ENCODE data around the gene SNCAIP. TPM values are rescaled to one million over a fixed set of nuclear protein-coding genes. Genes with fewer than 3 reads are reported as not detected.

The SNCAIP gene
- total RNA-seq, 4 donors from 2014 or later, result 2.4 to 6.5 (median 4.0) TPM

- Histone ChIP-seq H3K36me3 (no peaks in the 10 kb centered on the region), H3K27ac (no peak overlapping the region), H3K27me3 (no peaks in the 10 kb centered on the region), H3K4me3 (no peak overlapping the region), H3K9me3 (no peaks in the 10 kb centered on the region), H3K4me1 (no peaks in the 10 kb centered on the region)
- 91% methylated on average over 6 of the region's 6 CpGs for WGBS
- TF ChIP-seq POLR2AphosphoS5 (IDR thresholded peaks at IDR 0.05), result no peak
- TF ChIP-seq POLR2A (IDR thresholded peaks at IDR 0.05), result no peak
- TF ChIP-seq, protein P1, sequence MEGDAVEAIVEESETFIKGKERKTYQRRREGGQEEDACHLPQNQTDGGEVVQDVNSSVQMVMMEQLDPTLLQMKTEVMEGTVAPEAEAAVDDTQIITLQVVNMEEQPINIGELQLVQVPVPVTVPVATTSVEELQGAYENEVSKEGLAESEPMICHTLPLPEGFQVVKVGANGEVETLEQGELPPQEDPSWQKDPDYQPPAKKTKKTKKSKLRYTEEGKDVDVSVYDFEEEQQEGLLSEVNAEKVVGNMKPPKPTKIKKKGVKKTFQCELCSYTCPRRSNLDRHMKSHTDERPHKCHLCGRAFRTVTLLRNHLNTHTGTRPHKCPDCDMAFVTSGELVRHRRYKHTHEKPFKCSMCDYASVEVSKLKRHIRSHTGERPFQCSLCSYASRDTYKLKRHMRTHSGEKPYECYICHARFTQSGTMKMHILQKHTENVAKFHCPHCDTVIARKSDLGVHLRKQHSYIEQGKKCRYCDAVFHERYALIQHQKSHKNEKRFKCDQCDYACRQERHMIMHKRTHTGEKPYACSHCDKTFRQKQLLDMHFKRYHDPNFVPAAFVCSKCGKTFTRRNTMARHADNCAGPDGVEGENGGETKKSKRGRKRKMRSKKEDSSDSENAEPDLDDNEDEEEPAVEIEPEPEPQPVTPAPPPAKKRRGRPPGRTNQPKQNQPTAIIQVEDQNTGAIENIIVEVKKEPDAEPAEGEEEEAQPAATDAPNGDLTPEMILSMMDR (IDR thresholded peaks at IDR 0.05), result no peak
- no peak for TF ChIP-seq EP300 (IDR thresholded peaks at IDR 0.05)
- DNase-seq (ENCODE audit: low spot score in 2 of 2), result no peak
Measured at GRCh38 chr5:122457178-122457826, 145.3 kb downstream of the SNCAIP start.

- Histone ChIP-seq H3K27ac (no peak overlapping the region), H3K9me3 (no peaks in the 10 kb centered on the region), H3K4me1 (no peaks in the 10 kb centered on the region), H3K27me3 (no peaks in the 10 kb centered on the region), H3K4me3 (no peak overlapping the region), H3K36me3 (no peaks in the 10 kb centered on the region)
- no peak for DNase-seq (ENCODE audit: low spot score in 2 of 2)
- TF ChIP-seq, protein P1 (IDR thresholded peaks at IDR 0.05), result peak in 1 of 2 donors; percentile 30
- TF ChIP-seq POLR2A (IDR thresholded peaks at IDR 0.05), result no peak
- WGBS, result 87% methylated on average over 8 of the region's 8 CpGs
Measured at GRCh38 chr5:122458278-122458872, 146.3 kb downstream of the SNCAIP start.

- no peak overlapping the region for H3K4me3 ChIP-seq
- H3K27ac ChIP-seq, result no peak overlapping the region
- H3K4me1 ChIP-seq, result no peaks in the 10 kb centered on the region
- no peak for DNase-seq (ENCODE audit: low spot score in 2 of 2)
- no peaks in the 10 kb centered on the region for H3K27me3 ChIP-seq
- no peaks in the 10 kb centered on the region for H3K9me3 ChIP-seq
- TF ChIP-seq POLR2A (IDR thresholded peaks at IDR 0.05) (no peak), POLR2AphosphoS5 (IDR thresholded peaks at IDR 0.05) (no peak), EP300 (IDR thresholded peaks at IDR 0.05) (no peak)
- TF ChIP-seq, protein P1 (IDR thresholded peaks at IDR 0.05), result no peak
- H3K36me3 ChIP-seq, result no peaks in the 10 kb centered on the region
Measured at GRCh38 chr5:122462486-122462885, 150.4 kb downstream of the SNCAIP start.

GRCh38 chr5:122463221-122463620 is 151.2 kb downstream of the SNCAIP start:
- no peaks in the 10 kb centered on the region for H3K27me3 ChIP-seq
- H3K36me3 ChIP-seq, result no peaks in the 10 kb centered on the region
- TF ChIP-seq, protein P1 (IDR thresholded peaks at IDR 0.05), result no peak
- no peak for TF ChIP-seq POLR2A (IDR thresholded peaks at IDR 0.05)
- no peak for TF ChIP-seq POLR2AphosphoS5 (IDR thresholded peaks at IDR 0.05)
- no peak for TF ChIP-seq EP300 (IDR thresholded peaks at IDR 0.05)
- 80% methylated on average over 1 of the region's 1 CpG for WGBS
- no peak for DNase-seq (ENCODE audit: low spot score in 2 of 2)
- H3K27ac ChIP-seq, result no peak overlapping the region
- no peaks in the 10 kb centered on the region for H3K9me3 ChIP-seq
- no peak overlapping the region for H3K4me3 ChIP-seq
- no peaks in the 10 kb centered on the region for H3K4me1 ChIP-seq

GRCh38 chr5:122464191-122464590 is 152.2 kb downstream of the SNCAIP start:
- no peaks in the 10 kb centered on the region for H3K27me3 ChIP-seq
- 83% methylated on average over 2 of the region's 2 CpGs for WGBS

More at GRCh38 chr5:122464191-122464590, 152.2 kb downstream of the SNCAIP start:
- Histone ChIP-seq H3K27ac (no peak overlapping the region), H3K4me3 (no peak overlapping the region), H3K9me3 (no peaks in the 10 kb centered on the region), H3K36me3 (no peaks in the 10 kb centered on the region), H3K4me1 (no peaks in the 10 kb centered on the region)
- no peak for DNase-seq (ENCODE audit: low spot score in 2 of 2)
- no peak for TF ChIP-seq POLR2A (IDR thresholded peaks at IDR 0.05)
- TF ChIP-seq EP300 (IDR thresholded peaks at IDR 0.05), result no peak
- TF ChIP-seq POLR2AphosphoS5 (IDR thresholded peaks at IDR 0.05), result no peak
- TF ChIP-seq, protein P1 (IDR thresholded peaks at IDR 0.05), result no peak

Measured in suprapubic skin (tissue), 4 donors.